Natural killer cell (primary cell): Measurements from ENCODE around the gene CAMK1. TPM values are rescaled to one million over a fixed set of nuclear protein-coding genes. Genes with fewer than 3 reads are reported as not detected.
A peak's percentile ranks its signal among the peaks of the same experiment; 100 is the strongest.

ENCODE experiments used
- ATAC-seq, 3 donors: fragments of 150-1000 bp in 2 of 3; fragments of 200-7000 bp in 1 of 3; cut with Tn5 transposase; 1 replicate in 1 of 3; 2 replicates in 2 of 3; pipeline ENCODE4 v1.10.0; 2021; ENCODE audit warnings: mild to moderate bottlenecking in 2 of 3, moderate library complexity in 2 of 3
- DNase-seq, 2 donors: peaks; one replicate each; pipeline versions ENCODE4 v3.0.0 to v3.0.0-alpha.2; 2013 to 2021; ENCODE audit warnings: mixed read lengths in 1 of 2
- H3K27ac ChIP-seq: one replicate; pipeline ENCODE4 v1.5.1; 2013; ENCODE audit warnings: mild to moderate bottlenecking, low read length
- H3K27me3 ChIP-seq: one replicate; pipeline ENCODE4 v1.6.1; 2013; ENCODE audit warnings: low read length; ENCODE audit not compliant: control insufficient read depth, insufficient read depth
- H3K36me3 ChIP-seq: one replicate; pipeline ENCODE4 v1.6.1; 2013; ENCODE audit warnings: low read length; ENCODE audit not compliant: control insufficient read depth, insufficient read depth
- H3K4me1 ChIP-seq: one replicate; pipeline ENCODE4 v1.6.1; 2013; ENCODE audit warnings: low read length; ENCODE audit not compliant: control insufficient read depth, insufficient read depth
- H3K4me3 ChIP-seq: one replicate; pipeline ENCODE4 v1.5.1; 2013; ENCODE audit warnings: low read length
- H3K9me3 ChIP-seq: one replicate; pipeline ENCODE4 v1.6.1; 2013; ENCODE audit warnings: low read length; ENCODE audit not compliant: control insufficient read depth, insufficient read depth
- H3K27ac Mint-ChIP-seq, 2 donors: one replicate each; pipeline ENCODE4 v1.8.0; 2022; ENCODE audit warnings: mild to moderate bottlenecking in 2 of 2, mixed read lengths in 2 of 2, moderate library complexity in 1 of 2
- H3K27me3 Mint-ChIP-seq, 2 donors: one replicate each; pipeline ENCODE4 v1.8.0; 2022; ENCODE audit warnings: low read depth in 2 of 2, mixed read lengths in 2 of 2
- H3K36me3 Mint-ChIP-seq: one replicate; pipeline ENCODE4 v1.8.0; 2022; ENCODE audit warnings: mixed read lengths
- H3K4me1 Mint-ChIP-seq, 2 donors: one replicate each; pipeline ENCODE4 v1.8.0; 2022; ENCODE audit warnings: mixed read lengths in 2 of 2
- H3K4me3 Mint-ChIP-seq: one replicate; pipeline ENCODE4 v1.8.0; 2022; ENCODE audit warnings: mild to moderate bottlenecking, moderate library complexity, mixed read lengths
- H3K9me3 Mint-ChIP-seq, 2 donors: one replicate each; pipeline ENCODE4 v1.8.0; 2022; ENCODE audit warnings: mixed read lengths in 2 of 2
- WGBS: methylation state at CpG from one replicate; pipeline ENCODE4 v1.1.7; 2013; ENCODE audit warnings: missing lambda C conversion rate; ENCODE audit not compliant: insufficient coverage; 5-methylcytosine and 5-hydroxymethylcytosine counted together
- intact Hi-C: fragments of 100-400 bp; cut with micrococcal nuclease; formaldehyde crosslinking; loops from one replicate; pipeline ENCODE4 v1.14.2; 2022
- total RNA-seq, 4 donors: library from RNA; stranded (reverse); fragments of 120-200 nt in 1 of 4; gene quantifications; one replicate each; pipeline versions ENCODE4 v1.2.3 to v1.2.4, GENCODE V29; 2013 to 2022
- TF ChIP-seq, protein P1 (sequence below): fragments of 200-600 bp; IDR thresholded peaks from one replicate; pipeline ENCODE4 v1.8.0; 2022; ENCODE audit warnings: antibody characterized with exemption

Gene CAMK1
- total RNA-seq, 3 donors from 2014 or later (not counting 1 experiment from before 2014, with no cell fraction given), result 7.4 to 20.4 (median 8.7) TPM

DNA sequence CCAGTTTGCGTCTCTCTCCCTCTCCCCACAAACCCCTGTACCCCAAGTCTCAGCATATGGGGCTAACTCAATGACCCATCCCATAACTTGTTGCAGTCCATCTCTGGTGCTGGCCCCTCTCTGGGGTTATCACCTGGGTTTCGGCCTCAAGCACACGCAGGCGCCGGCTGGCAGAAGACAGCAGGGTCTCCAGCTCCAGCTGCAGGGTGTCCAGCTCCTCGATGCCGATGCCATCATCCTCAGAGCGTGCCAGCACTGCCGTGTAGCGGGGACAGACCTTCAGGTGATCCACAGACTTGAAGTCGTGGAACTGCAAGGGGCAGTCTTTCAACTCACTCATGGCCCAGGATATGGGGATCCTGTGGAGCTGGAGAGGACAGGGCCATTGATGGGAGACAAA is 21.4 kb upstream of the CAMK1 start:
- peak overlapping the region; percentile 92 for H3K4me3 Mint-ChIP-seq
- DNase-seq (no peak), ATAC-seq (no peak)
- peaks cover 53 to 72% of the 10 kb centered on the region in 2 donors for H3K4me1 Mint-ChIP-seq
- Histone ChIP-seq H3K9me3 (no peaks in the 10 kb centered on the region), H3K4me1 (peaks cover 38% of the 10 kb centered on the region), H3K27ac (peak overlapping the region; percentile 88), H3K36me3 (peaks cover 39% of the 10 kb centered on the region), H3K27me3 (no peaks in the 10 kb centered on the region), H3K4me3 (no peak overlapping the region)
- peak overlapping the region; percentile 94 to 99 for H3K27ac Mint-ChIP-seq
- intact Hi-C loops, result loop anchor here (5.0 kb wide), 1 partner anchor 59 kb away; the partner anchor contains the start of gene BRPF1
- H3K36me3 Mint-ChIP-seq, result peaks cover 13% of the 10 kb centered on the region
- H3K27me3 Mint-ChIP-seq, result no peaks in the 10 kb centered on the region
- TF ChIP-seq, protein P1, sequence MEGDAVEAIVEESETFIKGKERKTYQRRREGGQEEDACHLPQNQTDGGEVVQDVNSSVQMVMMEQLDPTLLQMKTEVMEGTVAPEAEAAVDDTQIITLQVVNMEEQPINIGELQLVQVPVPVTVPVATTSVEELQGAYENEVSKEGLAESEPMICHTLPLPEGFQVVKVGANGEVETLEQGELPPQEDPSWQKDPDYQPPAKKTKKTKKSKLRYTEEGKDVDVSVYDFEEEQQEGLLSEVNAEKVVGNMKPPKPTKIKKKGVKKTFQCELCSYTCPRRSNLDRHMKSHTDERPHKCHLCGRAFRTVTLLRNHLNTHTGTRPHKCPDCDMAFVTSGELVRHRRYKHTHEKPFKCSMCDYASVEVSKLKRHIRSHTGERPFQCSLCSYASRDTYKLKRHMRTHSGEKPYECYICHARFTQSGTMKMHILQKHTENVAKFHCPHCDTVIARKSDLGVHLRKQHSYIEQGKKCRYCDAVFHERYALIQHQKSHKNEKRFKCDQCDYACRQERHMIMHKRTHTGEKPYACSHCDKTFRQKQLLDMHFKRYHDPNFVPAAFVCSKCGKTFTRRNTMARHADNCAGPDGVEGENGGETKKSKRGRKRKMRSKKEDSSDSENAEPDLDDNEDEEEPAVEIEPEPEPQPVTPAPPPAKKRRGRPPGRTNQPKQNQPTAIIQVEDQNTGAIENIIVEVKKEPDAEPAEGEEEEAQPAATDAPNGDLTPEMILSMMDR, result no peak
- WGBS, result 98% methylated on average over 11 of the region's 11 CpGs
- no peaks in the 10 kb centered on the region for H3K9me3 Mint-ChIP-seq

DNA sequence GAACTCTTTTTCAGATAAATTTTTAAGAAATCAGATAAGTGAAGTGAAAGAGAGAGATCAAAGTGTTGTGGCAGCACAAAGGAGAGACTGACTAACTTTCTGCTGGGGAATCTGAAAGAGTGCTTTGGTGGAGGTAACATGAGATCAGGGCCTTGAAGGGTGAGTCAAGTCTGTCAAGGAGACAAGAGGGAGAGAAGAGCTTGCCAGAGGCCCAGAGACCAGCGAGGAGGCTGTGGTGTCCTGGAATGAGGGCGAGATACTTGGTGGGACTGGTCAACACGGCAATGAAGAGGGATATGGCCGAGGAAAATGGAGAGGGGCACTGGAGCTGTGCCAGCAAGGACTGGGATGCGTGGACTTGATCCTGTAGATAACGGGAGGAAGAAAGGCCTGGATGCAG is 18.0 kb upstream of the CAMK1 start:
- no peak overlapping the region for H3K27ac ChIP-seq

DNA sequence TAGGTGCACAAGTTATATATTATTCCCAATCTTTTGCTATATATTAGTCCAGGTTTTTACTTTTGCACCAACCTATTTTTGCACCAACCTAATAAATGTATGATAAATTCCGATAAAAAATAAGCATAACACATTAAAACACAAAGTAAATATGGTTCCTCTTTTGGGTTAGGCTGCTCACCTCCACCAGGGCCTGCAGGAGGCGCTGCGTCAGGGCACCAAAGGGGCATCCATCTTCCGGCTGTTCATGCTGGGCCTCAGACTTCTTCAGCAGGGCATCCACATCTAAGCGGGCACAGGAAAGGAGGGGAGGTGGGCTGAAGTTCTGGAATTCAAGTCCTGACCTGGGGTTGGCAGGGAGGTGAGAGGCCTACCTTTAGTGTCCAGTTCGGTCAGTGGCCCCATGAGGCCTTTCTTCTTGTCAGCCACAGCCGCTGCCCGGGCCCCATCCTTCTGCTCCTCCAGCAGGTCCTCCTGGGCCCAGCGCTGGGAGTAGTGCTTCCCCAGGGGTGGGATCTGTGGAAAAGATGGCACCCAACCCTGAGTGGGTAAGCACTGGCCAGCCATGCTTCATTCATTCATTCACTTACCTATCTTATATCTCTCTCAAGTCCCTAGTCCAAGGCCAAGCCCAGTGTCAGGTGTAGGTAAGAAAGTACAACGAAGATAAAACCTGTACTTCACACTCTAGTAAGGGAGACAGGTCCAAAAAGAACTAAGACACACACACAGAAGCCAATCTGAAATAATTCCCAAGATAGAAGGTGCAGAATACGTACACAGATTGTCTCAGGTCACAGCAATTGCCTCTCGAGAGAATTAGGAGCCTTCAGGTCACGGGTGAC is 17.3 kb upstream of the CAMK1 start:
- Histone ChIP-seq H3K4me1 (peaks cover 15% of the 10 kb centered on the region), H3K4me3 (no peak overlapping the region), H3K27me3 (no peaks in the 10 kb centered on the region), H3K27ac (no peak overlapping the region), H3K36me3 (peaks cover 62% of the 10 kb centered on the region), H3K9me3 (no peaks in the 10 kb centered on the region)
- Mint-ChIP-seq H3K27ac (peak overlapping the region in 1 of 2 donors; percentile 22), H3K27me3 (no peaks in the 10 kb centered on the region), H3K4me3 (no peak overlapping the region), H3K9me3 (no peaks in the 10 kb centered on the region), H3K36me3 (peaks cover 21% of the 10 kb centered on the region), H3K4me1 (peaks cover 42 to 56% of the 10 kb centered on the region in 2 donors)
- ATAC-seq, result no peak
- intact Hi-C loops, result no loop called here
- TF ChIP-seq, protein P1, result no peak
- 94% methylated on average over 13 of the region's 13 CpGs for WGBS
- DNase-seq, result peak in 1 of 2 donors; percentile 32

More for the DNA sequence above, 18.0 kb upstream of the CAMK1 start:
- H3K36me3 ChIP-seq, result peaks cover 58% of the 10 kb centered on the region
- no peaks in the 10 kb centered on the region for H3K9me3 Mint-ChIP-seq
- ATAC-seq, result no peak
- H3K27me3 Mint-ChIP-seq, result no peaks in the 10 kb centered on the region
- H3K9me3 ChIP-seq, result no peaks in the 10 kb centered on the region
- no peaks in the 10 kb centered on the region for H3K27me3 ChIP-seq
- peak overlapping the region in 1 of 2 donors; percentile 22 for H3K27ac Mint-ChIP-seq
- no peak for DNase-seq
- no peak overlapping the region for H3K4me3 Mint-ChIP-seq
- H3K4me3 ChIP-seq, result no peak overlapping the region
- intact Hi-C loops, result no loop called here
- 90% methylated on average over 6 of the region's 6 CpGs for WGBS
- peaks cover 11% of the 10 kb centered on the region for H3K4me1 ChIP-seq
- peaks cover 36 to 50% of the 10 kb centered on the region in 2 donors for H3K4me1 Mint-ChIP-seq
- H3K36me3 Mint-ChIP-seq, result peaks cover 21% of the 10 kb centered on the region
- TF ChIP-seq, protein P1, result no peak
